Mucosa of stomach (tissue), 1 donor: ENCODE data around the gene SPRED2.

Source experiments
- H3K27me3 ChIP-seq: one replicate; pipeline ENCODE4 v1.7.0; 2013; ENCODE audit warnings: mild to moderate bottlenecking, low read length; ENCODE audit not compliant: control insufficient read depth, insufficient read depth
- H3K36me3 ChIP-seq: one replicate; pipeline ENCODE4 v1.7.0; 2013; ENCODE audit warnings: low read length; ENCODE audit not compliant: control insufficient read depth, insufficient read depth
- H3K4me1 ChIP-seq: one replicate; pipeline ENCODE4 v1.7.0; 2013; ENCODE audit warnings: mild to moderate bottlenecking, low read length; ENCODE audit not compliant: control insufficient read depth, insufficient read depth
- H3K4me3 ChIP-seq: one replicate; pipeline ENCODE4 v1.7.0; 2013; ENCODE audit warnings: low read length
- H3K9ac ChIP-seq: one replicate; pipeline ENCODE4 v1.7.0; 2013; ENCODE audit warnings: mild to moderate bottlenecking, low read length, moderate library complexity
- H3K9me3 ChIP-seq: one replicate; pipeline ENCODE4 v1.7.0; 2013; ENCODE audit warnings: mild to moderate bottlenecking, low read length, moderate library complexity; ENCODE audit not compliant: control insufficient read depth
- donor health status: Pancreatic carcinoma.

Gene SPRED2

GRCh38 chr2:65404988-65405697 is 27.3 kb downstream of the SPRED2 start:
- H3K4me1 ChIP-seq: peaks cover 74% of the 10 kb centered on the region
- H3K4me3 ChIP-seq: no peak overlapping the region
- no peak overlapping the region for H3K9ac ChIP-seq
- no peaks in the 10 kb centered on the region for H3K36me3 ChIP-seq
- no peaks in the 10 kb centered on the region for H3K9me3 ChIP-seq
- H3K27me3 ChIP-seq: no peaks in the 10 kb centered on the region

GRCh38 chr2:65403529-65403915 is 28.9 kb downstream of the SPRED2 start:
- Histone ChIP-seq H3K9me3 (no peaks in the 10 kb centered on the region), H3K27me3 (no peaks in the 10 kb centered on the region), H3K36me3 (no peaks in the 10 kb centered on the region), H3K9ac (no peak overlapping the region), H3K4me1 (peaks cover 67% of the 10 kb centered on the region), H3K4me3 (no peak overlapping the region)

- Histone ChIP-seq H3K4me3 (no peak overlapping the region), H3K27me3 (no peaks in the 10 kb centered on the region), H3K4me1 (peaks cover 64% of the 10 kb centered on the region), H3K9me3 (no peaks in the 10 kb centered on the region), H3K9ac (no peak overlapping the region), H3K36me3 (no peaks in the 10 kb centered on the region)
Measured at GRCh38 chr2:65402780-65403528, 29.4 kb downstream of the SPRED2 start.

- Histone ChIP-seq H3K9me3 (no peaks in the 10 kb centered on the region), H3K36me3 (no peaks in the 10 kb centered on the region), H3K27me3 (no peaks in the 10 kb centered on the region), H3K9ac (no peak overlapping the region), H3K4me1 (peaks cover 64% of the 10 kb centered on the region), H3K4me3 (no peak overlapping the region)
Measured at GRCh38 chr2:65402323-65402722, 30.1 kb downstream of the SPRED2 start.

- Histone ChIP-seq H3K9ac (peak overlapping the region; percentile 24), H3K4me1 (peaks cover 49% of the 10 kb centered on the region), H3K27me3 (no peaks in the 10 kb centered on the region), H3K4me3 (no peak overlapping the region), H3K36me3 (no peaks in the 10 kb centered on the region), H3K9me3 (no peaks in the 10 kb centered on the region)
Measured at GRCh38 chr2:65397122-65397521, 35.3 kb downstream of the SPRED2 start.

GRCh38 chr2:65396348-65397026 is 35.9 kb downstream of the SPRED2 start:
- Histone ChIP-seq H3K9me3 (no peaks in the 10 kb centered on the region), H3K36me3 (no peaks in the 10 kb centered on the region), H3K4me1 (peaks cover 47% of the 10 kb centered on the region), H3K9ac (peak overlapping the region; percentile 19), H3K27me3 (no peaks in the 10 kb centered on the region), H3K4me3 (peak overlapping the region; percentile 5)

- H3K27me3 ChIP-seq: no peaks in the 10 kb centered on the region
- peak overlapping the region; percentile 5 for H3K4me3 ChIP-seq
- no peaks in the 10 kb centered on the region for H3K36me3 ChIP-seq
- H3K9me3 ChIP-seq: no peaks in the 10 kb centered on the region
- H3K9ac ChIP-seq: peak overlapping the region; percentile 19
- peaks cover 54% of the 10 kb centered on the region for H3K4me1 ChIP-seq
Measured at GRCh38 chr2:65395621-65396347, 36.6 kb downstream of the SPRED2 start.

- H3K4me3 ChIP-seq: no peak overlapping the region
- H3K4me1 ChIP-seq: peaks cover 68% of the 10 kb centered on the region
- no peaks in the 10 kb centered on the region for H3K27me3 ChIP-seq
- no peaks in the 10 kb centered on the region for H3K36me3 ChIP-seq
- no peak overlapping the region for H3K9ac ChIP-seq
- no peaks in the 10 kb centered on the region for H3K9me3 ChIP-seq
Measured at GRCh38 chr2:65393743-65394422, 38.5 kb downstream of the SPRED2 start.

- Histone ChIP-seq H3K4me3 (no peak overlapping the region), H3K9me3 (no peaks in the 10 kb centered on the region), H3K36me3 (no peaks in the 10 kb centered on the region), H3K27me3 (no peaks in the 10 kb centered on the region), H3K4me1 (peaks cover 75% of the 10 kb centered on the region), H3K9ac (no peak overlapping the region)
Measured at GRCh38 chr2:65393046-65393445, 39.4 kb downstream of the SPRED2 start.

- Histone ChIP-seq H3K36me3 (no peaks in the 10 kb centered on the region), H3K4me3 (no peak overlapping the region), H3K4me1 (peaks cover 74% of the 10 kb centered on the region), H3K27me3 (no peaks in the 10 kb centered on the region), H3K9me3 (no peaks in the 10 kb centered on the region), H3K9ac (no peak overlapping the region)
Measured at GRCh38 chr2:65392609-65393008, 39.8 kb downstream of the SPRED2 start.

- H3K9me3 ChIP-seq: no peaks in the 10 kb centered on the region
- H3K4me3 ChIP-seq: no peak overlapping the region
- H3K4me1 ChIP-seq: peaks cover 57% of the 10 kb centered on the region
- H3K9ac ChIP-seq: no peak overlapping the region
- no peaks in the 10 kb centered on the region for H3K36me3 ChIP-seq
- H3K27me3 ChIP-seq: no peaks in the 10 kb centered on the region
Measured at GRCh38 chr2:65390134-65390533, 42.3 kb downstream of the SPRED2 start.
